Inferior parietal cortex (tissue), 1 donor: ENCODE data around the gene SLC37A2.

ENCODE experiments used
- DNase-seq: peaks from one replicate; pipeline ENCODE4 v3.0.0-alpha.2; 2016; ENCODE audit errors: extremely low spot score

SLC37A2 gene

DNA sequence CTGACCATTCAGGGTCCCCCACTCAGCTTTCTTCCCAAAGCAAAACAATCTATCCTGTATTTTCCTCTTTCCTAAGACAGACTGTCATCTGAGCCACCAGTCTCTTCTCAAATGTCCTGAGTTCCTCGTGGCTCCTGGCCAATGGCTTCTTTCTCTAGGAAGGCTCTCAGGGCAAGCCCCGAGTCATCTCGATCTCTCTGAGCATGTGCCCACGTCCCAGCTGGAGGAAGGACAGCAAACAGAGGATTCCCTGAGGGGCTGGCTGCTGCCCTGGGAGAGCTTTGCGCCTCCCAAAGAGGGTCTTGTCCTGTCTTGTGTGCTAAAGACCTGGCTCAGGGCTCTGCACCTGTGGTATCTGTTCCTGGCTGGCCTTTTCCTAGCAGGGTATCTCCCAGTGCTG is 8.3 kb downstream of the SLC37A2 start:
- no peak for DNase-seq

DNA sequence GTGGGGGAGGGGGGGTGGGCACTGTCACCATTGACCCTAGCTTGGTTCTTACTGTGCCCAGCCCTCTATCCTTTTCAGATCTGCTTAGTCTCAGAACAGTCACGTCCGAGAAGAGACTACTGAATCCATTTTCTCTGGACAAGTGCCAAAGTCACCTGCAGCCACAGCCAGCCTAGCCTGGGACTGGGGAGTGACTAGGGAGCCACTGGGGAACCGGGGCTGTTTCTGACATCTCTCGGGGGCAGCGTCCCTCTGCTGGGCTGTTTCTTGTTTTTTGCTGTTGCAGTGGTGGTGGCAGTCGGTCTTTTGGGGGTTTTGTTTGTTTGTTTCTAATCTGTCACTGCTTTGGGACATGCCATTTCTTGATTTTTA is 8.7 kb downstream of the SLC37A2 start:
- DNase-seq = no peak

DNA sequence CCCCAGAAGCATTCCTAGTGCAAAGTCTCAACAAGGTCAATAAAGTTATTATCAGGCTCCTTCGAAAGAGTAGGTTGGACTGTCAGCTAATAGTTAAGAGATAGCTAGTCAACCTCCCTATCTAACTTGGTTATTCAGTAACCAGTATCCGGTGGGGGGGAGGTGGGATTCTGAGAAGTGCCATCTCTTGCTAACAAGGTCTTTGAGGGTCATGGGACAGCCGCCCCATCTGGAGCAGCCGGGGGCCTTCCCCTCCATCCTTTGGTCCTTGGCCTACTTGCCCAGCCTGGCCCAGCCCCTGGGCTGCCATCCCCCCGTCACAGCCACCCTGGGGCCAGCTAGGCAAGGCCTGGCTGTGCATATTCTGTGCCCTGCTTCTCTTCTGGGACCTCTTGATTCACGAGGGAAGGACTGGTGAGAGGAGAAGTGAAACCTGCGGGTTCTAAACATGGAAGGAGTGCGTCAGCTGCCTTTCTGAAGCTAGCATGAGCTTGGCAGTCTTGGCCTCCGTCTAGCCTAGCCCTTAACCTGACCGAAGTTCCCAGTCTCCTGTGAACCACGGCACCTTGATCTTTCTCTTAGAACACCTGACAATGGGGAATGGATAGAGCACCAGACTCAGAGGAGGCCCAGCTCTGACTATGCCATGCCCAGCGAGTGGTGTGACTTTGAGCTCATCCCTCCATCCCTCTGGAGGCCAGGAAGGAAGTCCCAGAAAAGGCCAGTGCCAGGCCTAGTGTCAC is 9.3 kb downstream of the SLC37A2 start:
- no peak for DNase-seq

DNA sequence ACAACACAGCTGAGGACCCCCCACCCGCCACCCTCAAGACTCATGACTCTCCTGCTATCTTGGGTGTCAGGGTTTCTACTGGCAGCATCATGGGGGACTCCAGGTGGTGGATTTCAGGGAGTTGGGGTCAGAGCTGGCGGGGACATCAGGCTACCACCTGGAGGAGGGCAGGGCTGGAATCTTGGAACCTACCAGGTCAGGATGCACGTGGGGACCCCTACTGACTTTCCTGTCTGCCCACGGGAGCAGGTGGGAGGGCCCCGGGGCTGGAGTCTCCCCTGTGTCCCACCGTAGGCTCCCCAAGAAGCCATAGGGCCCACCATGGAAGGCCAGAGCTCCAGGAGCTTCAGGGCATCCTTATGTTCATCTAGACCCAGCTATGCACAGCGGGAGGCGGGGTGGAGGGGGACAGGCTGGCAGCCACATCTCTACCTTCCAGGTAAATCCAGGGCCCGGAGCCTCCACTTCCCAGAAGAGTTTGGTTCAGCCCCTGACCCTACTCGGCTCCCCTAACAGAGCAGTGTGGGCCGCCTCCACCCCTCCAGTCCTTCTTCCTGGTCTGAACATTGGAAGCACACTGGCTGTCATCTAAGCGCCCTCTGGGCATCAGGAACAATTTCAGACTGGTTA is 10.0 kb downstream of the SLC37A2 start:
- no peak for DNase-seq

DNA sequence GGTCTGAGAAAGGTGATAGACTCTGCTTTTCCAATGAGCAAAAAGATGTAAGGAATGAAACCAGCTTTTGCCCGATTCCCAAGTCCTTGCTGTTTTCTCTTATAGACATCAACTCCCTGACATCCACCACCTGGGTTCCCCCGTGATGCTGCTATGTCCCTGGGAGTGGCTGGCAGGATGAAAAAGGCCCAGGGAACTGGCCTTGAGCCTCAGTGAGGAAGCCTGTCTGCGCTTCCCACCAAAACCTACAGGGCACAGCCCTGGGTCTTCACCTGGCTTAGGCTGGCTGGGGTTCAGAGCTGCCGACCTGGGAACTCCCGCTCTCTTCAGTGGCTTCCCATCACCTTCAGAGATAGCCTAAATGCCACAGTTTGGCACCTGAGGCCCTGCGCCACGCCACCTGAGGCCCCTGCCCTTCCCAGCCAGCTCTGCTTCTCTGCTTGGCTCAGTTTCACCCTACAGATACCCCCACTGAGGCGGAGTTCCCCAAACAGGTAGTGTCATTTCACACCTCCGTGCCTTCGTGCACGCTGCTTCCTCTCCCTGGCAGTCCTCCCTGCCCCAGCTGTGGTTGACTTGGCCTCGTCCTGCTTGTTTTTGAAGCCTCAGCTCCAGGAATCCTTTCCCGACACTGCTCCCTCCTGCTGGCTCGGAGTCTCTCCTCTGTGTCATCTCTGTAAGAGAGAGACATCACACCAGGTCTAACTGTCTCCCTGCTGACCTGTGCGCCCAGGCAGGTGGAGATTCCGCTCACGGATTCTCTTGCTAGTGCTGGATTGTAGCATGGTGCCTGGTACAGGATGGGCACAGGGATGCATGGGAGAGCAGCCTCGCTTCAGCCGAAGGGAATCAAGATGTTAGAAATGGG is 10.7 kb downstream of the SLC37A2 start:
- no peak for DNase-seq

DNA sequence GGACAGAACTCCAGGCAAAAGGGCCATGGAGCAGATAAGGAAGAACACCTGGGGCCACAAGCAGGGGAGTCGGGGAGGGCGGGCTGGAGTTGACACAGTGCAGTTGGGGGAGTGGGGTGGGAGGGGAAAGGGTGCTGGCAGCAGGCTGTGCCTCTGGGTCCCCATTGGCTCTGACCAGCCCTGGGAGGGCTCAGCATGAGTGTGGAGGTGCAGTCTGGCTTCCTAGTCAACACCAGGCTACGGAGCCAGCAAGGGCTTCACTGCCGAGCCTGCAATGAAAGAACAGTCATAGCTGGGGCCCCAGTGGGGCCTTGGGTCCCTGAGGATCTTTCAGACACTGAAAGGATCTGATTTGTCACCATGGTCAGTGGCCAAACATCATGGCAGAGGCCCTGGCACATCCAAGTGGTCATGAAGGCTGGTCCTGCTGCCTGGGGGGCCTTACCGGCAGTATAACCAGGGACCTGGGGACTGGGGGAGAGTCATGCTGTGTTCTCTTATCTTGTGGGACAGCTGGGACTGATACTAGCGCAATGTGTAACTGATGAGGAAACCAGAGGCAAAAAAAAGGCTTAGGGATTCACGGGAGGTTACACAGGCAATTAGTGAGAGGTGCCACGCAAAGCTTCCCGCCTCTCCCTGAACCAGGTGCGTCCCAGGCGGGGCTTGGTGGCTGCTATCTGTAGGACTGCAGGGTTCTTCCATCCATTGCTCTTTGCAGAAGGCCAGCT is 11.6 kb downstream of the SLC37A2 start:
- DNase-seq = no peak

DNA sequence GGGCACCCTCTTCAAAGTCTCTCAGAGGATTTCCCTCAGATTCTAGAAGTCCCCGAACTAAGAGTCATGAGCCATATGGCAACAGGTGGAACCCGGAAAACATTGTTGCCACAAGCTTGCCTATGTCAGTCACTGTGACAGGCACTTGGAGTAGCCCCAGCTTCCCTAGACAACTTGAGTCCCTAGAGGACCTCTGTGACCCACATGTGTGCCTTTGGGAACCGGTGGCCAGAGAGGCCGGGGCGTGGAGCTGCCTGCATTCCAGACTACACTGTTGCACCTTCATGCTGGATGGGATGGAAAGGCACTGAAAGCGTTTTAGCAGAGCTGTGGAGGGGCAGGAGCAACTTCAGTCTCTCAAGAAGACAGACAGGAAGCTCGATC is 12.1 kb downstream of the SLC37A2 start:
- no peak for DNase-seq

DNA sequence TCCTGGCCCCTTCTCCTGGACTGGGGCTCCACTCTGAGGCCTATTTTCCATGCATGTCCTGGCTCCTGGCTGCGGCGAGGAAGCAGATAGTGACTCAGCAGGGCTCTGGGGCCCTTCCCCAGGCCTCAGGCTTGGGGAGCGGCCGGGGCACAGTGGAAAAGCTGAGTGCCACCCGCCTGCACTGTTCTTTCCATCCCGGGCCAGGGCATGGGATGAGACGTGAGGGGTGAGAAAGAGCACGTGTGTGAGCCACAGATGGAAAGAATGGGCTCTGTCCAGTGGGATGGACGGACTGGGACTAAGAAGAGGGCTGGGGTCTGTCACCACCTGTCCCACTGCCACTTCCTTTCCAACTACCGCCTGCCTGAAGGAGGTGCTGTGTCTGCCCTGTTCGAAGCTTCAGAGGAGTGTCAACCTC is 12.8 kb downstream of the SLC37A2 start:
- no peak for DNase-seq

DNA sequence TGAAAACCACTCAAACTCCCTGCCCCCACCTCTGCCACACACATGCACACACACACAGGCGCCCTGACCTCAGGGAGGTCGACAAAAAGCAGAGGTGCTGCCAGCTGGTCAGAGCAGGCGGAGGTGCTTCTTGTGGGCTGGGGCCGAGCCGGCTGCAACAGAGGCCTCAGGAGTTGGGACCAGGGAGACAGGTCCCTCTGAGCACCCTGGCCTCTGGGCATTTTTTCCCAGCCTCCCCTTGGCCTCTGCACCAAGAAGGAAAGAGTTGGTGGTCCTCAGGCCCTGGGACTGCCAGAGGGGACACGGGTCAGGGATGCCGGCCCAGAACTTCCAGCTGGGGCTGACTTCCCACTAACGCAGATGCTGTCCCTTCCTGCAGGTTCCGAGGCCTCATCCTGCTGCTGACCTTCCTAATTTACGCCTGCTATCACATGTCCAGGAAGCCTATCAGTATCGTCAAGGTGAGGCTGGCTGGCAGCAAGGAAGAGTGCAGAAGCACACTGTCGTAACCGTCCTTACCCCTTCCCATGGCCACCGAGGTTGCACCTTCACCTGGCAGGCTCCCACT is 13.4 kb downstream of the SLC37A2 start:
- DNase-seq = no peak

DNA sequence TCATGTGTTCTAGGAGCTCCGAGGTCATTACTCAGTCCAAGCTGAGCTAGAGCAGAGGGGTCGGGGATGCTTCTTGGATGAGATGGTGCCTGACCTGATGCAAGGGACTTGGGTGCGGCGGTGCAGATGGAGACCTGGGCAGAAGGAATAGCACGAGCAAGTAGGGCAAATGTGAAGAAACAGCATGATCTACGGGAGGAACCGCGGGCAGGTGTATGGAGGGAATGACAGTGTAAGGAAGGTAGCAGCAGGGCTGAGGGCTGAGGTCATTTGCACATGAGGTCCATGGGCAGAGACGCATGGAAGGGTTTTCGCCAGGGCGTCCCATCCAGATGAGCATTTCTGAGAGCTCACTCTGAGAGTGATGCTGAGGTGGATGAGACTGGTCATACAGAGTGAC is 14.9 kb downstream of the SLC37A2 start:
- DNase-seq = no peak

DNA sequence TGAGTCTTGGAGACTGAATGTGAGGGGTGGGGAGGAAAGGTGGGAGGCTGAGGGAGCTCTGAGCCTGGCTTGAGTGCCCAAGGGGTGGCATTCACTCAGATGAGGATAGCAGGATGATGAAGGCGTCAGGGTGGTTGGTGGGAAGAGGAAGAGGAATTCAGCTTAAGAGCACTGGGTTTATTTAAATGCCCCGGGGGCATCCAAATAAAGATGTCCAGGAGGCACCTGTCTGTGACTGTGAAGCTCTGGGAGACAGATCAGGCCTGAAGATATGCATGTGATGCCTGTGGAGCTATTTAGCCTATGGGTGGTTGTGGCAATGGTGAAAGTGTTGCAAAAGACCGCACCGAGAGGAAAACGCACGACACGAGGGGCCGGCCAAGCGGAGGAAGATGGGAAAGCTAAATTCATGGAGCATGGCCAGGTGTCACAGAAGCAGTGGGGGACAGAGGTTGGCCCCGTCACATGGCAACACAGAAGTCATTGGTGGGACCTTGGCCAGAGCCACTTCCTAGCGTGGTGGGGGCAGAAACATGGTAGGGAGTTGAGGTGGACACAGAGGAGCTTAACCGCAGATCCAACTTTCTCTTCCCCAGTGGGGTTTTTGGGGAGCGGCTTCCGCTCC is 15.5 kb downstream of the SLC37A2 start:
- DNase-seq = no peak

DNA sequence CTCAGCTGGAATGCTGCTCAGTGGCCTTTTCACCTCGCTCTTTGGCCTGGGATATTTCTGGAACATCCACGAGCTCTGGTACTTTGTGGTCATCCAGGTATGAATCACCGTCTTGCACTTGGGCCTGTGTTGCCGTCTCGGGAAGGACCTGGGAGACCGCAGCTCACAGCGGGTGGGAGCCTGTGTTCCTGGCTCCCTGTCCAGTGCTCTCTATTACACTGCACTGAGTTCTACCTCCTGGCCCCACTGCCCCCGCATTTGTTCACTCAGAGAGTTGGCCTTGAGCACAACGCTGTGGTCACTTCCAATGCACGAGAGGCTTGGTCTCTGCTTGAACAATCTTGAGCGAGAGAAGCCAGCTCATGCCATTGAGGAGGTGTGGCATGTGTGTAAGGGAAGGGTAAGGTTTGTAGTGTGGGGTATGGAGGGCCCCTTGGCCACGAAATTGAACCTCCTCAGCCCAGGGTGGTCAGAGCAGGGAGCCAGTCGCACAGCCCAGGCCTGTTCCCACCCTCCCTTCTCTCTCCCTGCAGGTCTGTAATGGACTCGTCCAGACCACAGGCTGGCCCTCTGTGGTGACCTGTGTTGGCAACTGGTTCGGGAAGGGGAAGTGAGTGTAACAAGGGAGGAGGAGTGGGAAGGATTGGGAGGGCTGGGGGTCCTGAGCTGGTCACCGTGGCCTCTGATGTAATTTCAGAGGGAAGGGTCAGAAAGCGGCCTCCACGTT is 16.2 kb downstream of the SLC37A2 start:
- DNase-seq = no peak

DNA sequence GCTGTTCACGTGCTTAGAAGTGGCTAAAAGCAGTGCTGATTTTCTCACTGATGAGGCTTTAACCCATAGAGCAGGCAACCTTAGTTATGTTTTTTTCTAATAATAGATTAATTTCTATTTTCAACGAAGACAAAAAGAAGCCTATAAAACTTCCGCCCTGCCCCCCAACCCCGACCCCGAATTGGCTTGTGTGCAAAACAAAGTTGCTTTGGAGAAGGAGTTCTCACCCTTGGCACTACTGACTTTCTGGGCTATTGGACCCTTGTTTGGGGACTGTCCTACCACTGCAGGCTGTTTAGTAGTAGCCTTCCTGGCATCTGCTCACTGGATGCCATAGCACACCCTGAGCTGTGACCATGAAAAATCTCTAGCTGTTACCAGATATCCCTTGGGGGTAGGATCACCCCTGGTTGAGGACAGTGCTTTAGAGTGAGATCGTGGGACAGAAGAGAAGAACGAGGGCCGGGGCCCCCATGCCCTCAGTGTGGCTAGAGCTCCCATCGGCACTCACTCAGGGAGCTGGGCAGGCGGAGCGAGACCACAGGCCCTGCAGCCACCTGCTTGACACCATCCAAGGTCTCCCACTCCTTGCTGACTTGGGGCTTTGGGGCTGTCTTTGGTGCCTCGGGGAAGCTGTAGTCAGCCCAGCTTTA is 16.9 kb downstream of the SLC37A2 start:
- DNase-seq = no peak

DNA sequence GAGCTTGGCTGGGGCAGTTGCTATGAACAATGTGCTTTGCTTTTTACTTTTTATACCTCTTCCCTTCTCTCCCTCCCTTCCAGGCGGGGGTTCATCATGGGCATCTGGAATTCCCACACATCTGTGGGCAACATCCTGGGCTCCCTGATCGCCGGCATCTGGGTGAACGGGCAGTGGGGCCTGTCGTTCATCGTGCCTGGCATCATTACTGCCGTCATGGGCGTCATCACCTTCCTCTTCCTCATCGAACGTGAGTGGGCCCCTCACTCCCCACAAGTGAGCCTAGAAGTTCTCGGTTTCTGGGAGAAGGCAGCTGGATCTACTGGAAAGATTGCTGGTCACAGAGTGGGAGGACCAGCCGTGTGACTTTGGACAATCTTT is 17.4 kb downstream of the SLC37A2 start:
- DNase-seq = no peak

DNA sequence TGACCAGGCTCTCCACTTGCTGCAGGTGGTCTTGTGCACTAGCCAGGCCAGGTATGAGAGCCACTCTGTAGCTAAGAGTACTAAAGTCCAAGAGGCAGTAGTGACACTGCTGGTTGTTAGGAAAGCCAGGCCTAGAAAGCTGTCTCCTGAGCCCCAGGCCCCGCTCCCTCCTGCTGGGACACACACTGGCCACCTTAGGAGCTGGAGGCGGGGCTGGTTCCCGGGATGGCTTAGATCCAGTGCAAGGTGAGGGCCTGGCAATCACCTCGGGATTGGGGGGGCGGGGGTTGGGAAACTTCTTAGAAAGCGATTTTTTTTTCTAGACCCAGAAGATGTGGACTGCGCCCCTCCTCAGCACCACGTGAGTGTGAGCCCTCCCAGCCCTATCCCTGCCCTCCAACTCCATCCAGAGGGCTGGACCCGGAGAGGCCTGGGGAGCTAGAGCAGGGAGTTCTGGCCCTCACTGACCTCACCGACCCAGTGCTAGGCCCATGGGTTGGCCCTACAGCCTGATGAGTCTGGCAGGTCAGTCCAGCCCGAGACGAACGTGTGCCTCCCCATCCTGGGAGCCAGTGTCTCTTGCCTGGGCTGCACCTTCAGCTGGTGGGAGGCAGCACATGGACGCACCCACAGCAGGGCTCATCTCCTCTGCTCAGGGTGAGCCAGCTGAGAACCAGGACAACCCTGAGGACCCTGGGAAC is 18.1 kb downstream of the SLC37A2 start:
- no peak for DNase-seq

DNA sequence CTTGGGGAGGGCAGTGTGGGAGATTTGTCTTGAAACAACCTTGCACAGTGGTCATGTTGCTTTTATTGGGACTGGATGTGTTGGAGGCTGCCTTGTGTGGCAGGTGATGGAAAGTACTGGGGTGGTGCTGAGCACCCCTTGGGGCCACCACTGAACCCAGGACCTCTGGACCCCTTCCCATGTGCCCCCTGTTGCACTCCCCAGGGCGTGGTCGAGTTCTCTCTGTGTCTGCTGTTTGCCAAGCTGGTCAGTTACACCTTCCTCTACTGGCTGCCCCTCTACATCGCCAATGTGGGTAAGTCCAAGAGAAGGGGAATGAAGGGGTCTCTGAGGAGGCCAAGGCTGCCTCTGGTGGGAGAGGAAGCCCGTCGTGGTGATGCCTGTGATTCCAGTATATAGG is 18.9 kb downstream of the SLC37A2 start:
- DNase-seq = no peak

DNA sequence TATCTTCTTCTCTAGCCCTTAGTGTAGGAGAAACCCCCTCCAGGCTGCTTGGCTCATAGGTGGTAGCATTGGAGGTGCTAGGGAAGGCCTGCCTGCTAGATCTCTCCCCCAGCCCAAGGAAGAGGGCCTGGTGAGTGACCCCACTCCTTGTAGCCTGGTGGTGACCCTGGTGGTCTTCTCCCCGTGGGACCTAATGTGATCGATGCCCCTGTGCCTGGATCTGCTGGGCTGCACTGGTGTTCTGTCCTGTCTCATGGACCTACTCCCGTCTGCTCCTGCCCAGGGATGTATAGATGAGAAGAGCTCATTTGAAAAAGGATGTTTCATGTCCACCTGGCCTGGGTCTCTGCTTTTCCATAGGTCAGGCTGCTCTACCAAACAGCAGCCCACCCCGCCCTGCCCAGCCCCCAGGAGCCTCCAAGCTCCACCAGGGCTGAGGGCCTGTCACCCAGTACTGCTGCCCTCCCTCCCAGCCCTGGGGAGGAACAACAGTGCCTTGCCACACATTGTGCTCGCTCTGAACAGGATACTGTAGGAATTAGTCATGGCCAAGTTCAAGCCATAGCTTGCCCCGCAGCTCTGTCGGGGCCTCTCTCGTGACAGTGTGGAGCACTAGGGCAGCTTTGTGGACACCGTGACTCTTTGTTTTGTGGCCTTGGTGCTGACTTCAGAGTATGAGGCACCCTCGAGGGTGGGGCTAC is 19.7 kb downstream of the SLC37A2 start:
- DNase-seq = no peak

DNA sequence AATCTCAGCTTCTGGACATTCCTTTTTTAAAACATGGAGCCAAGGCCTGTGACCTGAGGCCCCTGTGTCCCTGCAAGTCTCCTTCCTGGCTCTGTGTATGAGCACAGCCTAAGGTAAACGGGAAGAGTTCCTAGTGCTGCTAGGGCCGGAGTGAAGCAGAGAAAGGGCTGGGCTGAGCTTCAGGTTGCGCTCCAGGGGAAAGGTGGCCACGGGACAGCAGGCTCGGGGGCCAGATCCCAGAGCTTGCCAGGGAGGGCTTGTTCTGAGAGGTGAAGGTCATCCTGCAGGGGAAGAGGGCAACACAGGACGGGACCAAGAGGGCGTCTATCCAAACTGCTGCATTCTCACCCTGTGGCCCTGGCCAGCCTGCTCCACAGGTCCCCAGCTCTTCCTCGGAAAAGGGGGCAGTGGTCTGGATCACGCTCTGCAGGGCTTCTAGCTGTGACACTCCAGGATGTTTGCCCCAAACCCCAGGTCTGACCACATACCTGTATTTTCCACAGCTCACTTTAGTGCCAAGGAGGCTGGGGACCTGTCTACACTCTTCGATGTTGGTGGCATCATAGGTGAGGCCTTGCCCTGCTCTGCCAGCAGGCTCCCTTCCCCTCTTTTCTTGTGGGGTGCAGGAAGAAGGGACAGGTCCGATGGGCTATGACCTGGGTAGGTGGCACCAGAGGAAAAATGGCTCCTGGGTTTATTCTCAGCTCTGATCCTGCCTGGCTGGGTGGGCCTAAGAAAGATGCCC is 20.4 kb downstream of the SLC37A2 start:
- DNase-seq = no peak
